Ishikawa (cell line): Measurements from ENCODE around the gene SLC9C2.
A peak's percentile ranks its signal among the peaks of the same experiment; 100 is the strongest.

ENCODE experiments used
- CEBPB ChIP-seq: IDR thresholded peaks from 2 replicates; pipeline ENCODE4 v1.6.1; 2012
- CREB1 ChIP-seq: IDR thresholded peaks from 2 replicates; pipeline ENCODE4 v1.6.1; 2012; ENCODE audit warnings: low read depth
- EGR1 ChIP-seq: IDR thresholded peaks from 2 replicates; pipeline ENCODE4 v1.6.1; 2012
- EP300 ChIP-seq: IDR thresholded peaks from 2 replicates; pipeline ENCODE4 v1.6.1; 2012; ENCODE audit warnings: borderline replicate concordance
- FOXM1 ChIP-seq: IDR thresholded peaks from 2 replicates; pipeline ENCODE4 v1.6.1; 2012; ENCODE audit warnings: low read depth, borderline replicate concordance
- NFIC ChIP-seq: IDR thresholded peaks from 2 replicates; pipeline ENCODE4 v1.6.1; 2012
- RAD21 ChIP-seq: IDR thresholded peaks from 2 replicates; pipeline ENCODE4 v1.6.1; 2012; ENCODE audit warnings: low read depth
- TAF1 ChIP-seq: IDR thresholded peaks from 2 replicates; pipeline ENCODE4 v1.6.1; 2012; ENCODE audit warnings: low read depth, mild to moderate bottlenecking
- TCF12 ChIP-seq: IDR thresholded peaks from 2 replicates; pipeline ENCODE4 v1.6.1; 2012; ENCODE audit warnings: low read depth
- TEAD4 ChIP-seq: IDR thresholded peaks from 2 replicates; pipeline ENCODE4 v1.6.1; 2012
- YY1 ChIP-seq: IDR thresholded peaks from 2 replicates; pipeline ENCODE4 v1.6.1; 2012; ENCODE audit warnings: low read depth
- ZBTB7A ChIP-seq: IDR thresholded peaks from 2 replicates; pipeline ENCODE4 v1.6.1; 2012; ENCODE audit warnings: low read depth
- TF ChIP-seq, protein P1 (sequence below): IDR thresholded peaks from 2 replicates; pipeline ENCODE4 v1.6.1; 2012
- TF ChIP-seq, protein P2 (sequence below): IDR thresholded peaks from 2 replicates; pipeline ENCODE4 v1.6.1; 2012
- TF ChIP-seq, protein P3 (sequence below): IDR thresholded peaks from 2 replicates; pipeline ENCODE4 v1.6.1; 2012; ENCODE audit warnings: low read depth, mild to moderate bottlenecking

The SLC9C2 gene

DNA sequence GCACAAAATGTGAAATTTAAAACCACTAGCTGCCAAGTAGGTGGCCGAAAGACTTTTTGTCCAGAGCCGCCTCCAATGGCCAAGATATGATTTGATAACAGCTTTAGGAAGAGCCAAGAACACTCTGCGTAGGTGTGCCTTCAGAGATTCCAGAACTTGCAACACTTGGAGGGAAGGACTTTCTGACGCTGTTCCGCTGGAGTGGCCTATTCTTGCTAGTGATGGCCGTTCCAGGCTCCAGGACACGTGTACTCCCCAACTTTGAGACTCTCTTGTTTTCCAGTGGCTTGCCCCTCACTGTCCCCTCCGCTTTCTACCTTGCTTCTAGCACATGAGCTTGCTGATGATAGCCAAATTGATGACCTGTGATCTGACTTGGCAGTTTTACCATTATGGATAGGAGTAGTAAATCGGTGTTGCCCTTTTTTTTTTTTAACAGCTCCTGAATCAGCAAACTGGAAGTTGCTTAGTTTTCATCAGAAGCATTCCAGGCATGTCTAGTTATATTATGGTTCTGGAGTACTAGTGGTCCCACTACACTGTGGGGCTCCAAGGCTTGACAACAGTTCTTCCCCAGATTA, 124.7 kb downstream of the SLC9C2 start:
- TF ChIP-seq, protein P1, sequence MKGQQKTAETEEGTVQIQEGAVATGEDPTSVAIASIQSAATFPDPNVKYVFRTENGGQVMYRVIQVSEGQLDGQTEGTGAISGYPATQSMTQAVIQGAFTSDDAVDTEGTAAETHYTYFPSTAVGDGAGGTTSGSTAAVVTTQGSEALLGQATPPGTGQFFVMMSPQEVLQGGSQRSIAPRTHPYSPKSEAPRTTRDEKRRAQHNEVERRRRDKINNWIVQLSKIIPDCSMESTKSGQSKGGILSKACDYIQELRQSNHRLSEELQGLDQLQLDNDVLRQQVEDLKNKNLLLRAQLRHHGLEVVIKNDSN, result peak; percentile 20; the same call in 1 of the 2 replicates
- peak; percentile 65 for TF ChIP-seq CEBPB
- TF ChIP-seq, protein P2, sequence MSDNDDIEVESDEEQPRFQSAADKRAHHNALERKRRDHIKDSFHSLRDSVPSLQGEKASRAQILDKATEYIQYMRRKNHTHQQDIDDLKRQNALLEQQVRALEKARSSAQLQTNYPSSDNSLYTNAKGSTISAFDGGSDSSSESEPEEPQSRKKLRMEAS, result peak; percentile 78
- TF ChIP-seq CREB1, result no peak
- peak; percentile 31; the same call in 1 of the 2 replicates for TF ChIP-seq EGR1
- TF ChIP-seq NFIC, result 0 out of 2 replicates have a peak, but pooled peaks have one; percentile 3

DNA sequence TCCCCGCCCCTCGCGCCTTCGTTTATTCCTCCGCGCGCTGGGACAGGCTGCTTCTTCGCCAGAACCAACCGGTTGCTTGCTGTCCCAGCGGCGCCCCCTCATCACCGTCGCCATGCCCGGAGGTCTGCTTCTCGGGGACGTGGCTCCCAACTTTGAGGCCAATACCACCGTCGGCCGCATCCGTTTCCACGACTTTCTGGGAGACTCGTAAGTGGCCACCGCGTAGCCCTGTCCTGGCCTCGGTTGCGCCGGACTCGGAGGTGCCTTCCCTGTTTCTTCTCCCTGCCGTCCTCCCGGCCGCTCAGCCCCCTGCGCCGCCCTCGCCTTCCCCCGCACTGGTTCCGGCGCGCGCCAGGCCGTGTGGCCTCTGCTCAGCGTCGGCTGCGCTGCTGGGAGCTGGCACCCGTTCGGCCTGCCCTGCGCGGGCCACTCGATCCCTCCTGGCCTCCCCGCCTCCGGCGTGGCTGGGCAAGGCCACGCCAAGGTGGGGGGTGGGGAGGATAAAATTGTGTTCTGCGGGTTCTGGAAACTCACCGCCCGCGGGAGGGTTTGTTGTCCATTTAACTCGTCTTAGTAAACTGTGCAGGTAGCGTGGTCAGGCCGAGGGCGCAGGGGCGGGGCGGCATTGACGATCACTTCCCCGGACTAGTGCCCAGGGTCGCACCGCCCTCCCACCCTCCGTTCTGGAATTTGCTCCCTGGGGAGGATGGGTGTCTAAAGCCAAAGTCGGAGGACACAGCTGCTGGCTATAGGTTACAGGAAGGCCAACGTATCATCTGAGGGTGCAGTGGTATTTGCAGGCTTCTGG, 125.4 kb downstream of the SLC9C2 start, which contains the start of gene PRDX6:
Gene PRDX6, plus strand, starts transcription at position 50 of the 808 bp plus-strand sequence. Its CDS starts 63 bp downstream, at position 113.
- TF ChIP-seq NFIC (peak; percentile 40; the same call in 1 of the 2 replicates), YY1 (peak; percentile 62), TCF12 (no peak), CEBPB (no peak), EGR1 (peak; percentile 74; the same call in 1 of the 2 replicates), TAF1 (peak; percentile 29), CREB1 (no peak), EP300 (no peak), RAD21 (no peak), ZBTB7A (peak; percentile 59; the same call in 1 of the 2 replicates), TEAD4 (0 out of 2 replicates have a peak, but pooled peaks have one; percentile 33)
- TF ChIP-seq, protein P2, result peak; percentile 70
- TF ChIP-seq, protein P3, sequence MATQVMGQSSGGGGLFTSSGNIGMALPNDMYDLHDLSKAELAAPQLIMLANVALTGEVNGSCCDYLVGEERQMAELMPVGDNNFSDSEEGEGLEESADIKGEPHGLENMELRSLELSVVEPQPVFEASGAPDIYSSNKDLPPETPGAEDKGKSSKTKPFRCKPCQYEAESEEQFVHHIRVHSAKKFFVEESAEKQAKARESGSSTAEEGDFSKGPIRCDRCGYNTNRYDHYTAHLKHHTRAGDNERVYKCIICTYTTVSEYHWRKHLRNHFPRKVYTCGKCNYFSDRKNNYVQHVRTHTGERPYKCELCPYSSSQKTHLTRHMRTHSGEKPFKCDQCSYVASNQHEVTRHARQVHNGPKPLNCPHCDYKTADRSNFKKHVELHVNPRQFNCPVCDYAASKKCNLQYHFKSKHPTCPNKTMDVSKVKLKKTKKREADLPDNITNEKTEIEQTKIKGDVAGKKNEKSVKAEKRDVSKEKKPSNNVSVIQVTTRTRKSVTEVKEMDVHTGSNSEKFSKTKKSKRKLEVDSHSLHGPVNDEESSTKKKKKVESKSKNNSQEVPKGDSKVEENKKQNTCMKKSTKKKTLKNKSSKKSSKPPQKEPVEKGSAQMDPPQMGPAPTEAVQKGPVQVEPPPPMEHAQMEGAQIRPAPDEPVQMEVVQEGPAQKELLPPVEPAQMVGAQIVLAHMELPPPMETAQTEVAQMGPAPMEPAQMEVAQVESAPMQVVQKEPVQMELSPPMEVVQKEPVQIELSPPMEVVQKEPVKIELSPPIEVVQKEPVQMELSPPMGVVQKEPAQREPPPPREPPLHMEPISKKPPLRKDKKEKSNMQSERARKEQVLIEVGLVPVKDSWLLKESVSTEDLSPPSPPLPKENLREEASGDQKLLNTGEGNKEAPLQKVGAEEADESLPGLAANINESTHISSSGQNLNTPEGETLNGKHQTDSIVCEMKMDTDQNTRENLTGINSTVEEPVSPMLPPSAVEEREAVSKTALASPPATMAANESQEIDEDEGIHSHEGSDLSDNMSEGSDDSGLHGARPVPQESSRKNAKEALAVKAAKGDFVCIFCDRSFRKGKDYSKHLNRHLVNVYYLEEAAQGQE, result no peak
- TF ChIP-seq, protein P1, result no peak

DNA sequence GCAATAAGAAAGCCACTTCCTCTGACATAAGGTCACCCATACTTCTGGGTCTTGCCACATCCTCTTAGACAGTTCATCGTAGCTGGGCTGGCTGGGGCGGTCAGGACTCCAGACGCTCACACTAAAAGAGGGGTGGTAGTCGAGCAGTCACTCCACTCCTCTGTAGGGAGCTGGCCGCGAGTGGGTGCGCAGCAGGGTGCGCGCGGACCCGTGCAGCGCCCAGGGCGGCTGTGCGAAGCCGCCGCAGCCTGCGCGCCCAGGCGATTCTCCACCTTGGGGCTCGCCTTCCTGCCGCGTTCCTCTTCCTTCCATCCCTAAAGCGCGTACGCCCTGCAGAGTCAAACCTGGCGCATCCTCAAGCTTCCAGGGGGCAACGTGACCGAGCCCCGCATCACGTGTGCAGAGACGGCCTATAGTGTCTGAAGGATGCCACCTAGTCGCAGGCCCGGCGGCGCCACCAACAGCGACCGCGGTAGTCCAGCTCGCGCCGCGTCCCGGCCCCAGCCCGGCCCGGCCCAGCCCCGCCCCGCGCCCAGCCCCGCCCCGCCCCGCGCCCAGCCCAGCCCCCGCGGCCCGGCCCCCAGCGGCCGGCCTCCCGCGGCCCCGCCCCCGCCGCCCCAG, 126.1 kb downstream of the SLC9C2 start:
- TF ChIP-seq RAD21, result peak; percentile 7; the same call in 1 of the 2 replicates
- no peak for TF ChIP-seq TAF1
- TF ChIP-seq, protein P1, result peak; percentile 97
- peak; percentile 3; the same call in 1 of the 2 replicates for TF ChIP-seq TCF12
- TF ChIP-seq, protein P2, result peak; percentile 58; the same call in 1 of the 2 replicates

DNA sequence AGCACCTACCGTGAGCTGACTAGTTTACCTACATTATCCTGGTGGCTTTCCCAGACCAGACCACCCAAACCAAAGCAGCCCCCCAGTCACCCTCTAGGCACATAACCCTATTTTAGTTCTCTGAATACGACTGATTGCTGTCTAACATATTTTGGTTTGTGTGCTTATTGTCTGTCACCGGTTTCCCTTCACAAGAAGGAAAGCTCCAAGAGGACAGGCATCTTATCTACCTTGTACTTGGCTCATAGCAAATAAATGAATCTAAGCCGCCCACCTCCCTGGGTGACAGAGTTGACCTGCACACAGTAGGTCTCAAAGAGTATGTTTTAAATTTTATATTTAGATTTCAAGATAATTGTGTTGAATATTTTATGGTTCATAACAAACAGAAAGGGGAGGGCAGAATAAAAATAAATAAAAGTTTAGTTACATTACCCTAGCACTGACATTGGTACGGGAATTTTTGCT, 126.6 kb downstream of the SLC9C2 start:
- no peak for TF ChIP-seq FOXM1
- no peak for TF ChIP-seq YY1
- no peak for TF ChIP-seq RAD21
- TF ChIP-seq, protein P2, result no peak
- no peak for TF ChIP-seq TAF1
- TF ChIP-seq TEAD4, result no peak
- TF ChIP-seq, protein P1, result no peak
- TF ChIP-seq TCF12, result no peak
- TF ChIP-seq, protein P3, result no peak
- no peak for TF ChIP-seq CREB1
- no peak for TF ChIP-seq ZBTB7A
- TF ChIP-seq EP300, result no peak
- TF ChIP-seq NFIC, result no peak
- no peak for TF ChIP-seq EGR1
- TF ChIP-seq CEBPB, result no peak
